ENCODE measurements around the gene SPG7.

DNA sequence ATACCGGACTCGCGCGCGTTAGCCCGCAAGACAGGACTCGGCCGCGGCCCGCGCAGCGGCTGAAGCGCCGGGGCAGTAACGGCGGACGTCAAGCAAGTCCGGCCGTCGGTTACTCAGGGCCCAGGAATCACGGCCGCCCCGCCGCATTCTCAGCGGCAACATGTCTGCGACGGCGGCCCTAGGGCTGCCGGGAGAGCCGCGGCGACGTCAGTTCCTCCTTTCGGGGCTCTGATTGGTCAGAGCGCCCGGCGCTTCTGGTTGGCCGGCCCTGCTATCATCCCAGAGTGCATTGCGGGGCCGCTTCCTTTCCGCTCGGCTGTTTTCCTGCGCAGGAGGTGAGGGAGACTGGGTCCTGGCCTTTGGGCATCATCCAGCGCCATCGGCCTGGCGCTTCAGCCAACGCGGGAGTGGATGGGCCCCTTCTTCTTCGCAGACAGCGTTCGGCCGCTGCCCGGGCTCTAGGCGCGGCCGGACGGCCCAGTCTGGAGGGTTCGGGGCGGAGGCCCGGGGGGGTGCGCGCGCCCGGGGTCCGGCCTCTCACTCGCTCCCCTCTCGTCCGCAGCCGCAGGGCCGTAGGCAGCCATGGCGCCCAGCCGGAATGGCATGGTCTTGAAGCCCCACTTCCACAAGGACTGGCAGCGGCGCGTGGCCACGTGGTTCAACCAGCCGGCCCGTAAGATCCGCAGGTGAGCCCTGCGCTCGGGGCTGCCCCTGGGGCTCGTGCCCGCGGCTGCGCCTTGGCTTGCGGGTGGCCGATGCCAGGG, 52.4 kb downstream of the SPG7 start, which contains the start of gene RPL13:
- no peak for TF ChIP-seq EZH2phosphoT487 (IDR thresholded peaks at IDR 0.05; ENCODE audit: low read depth, severe bottlenecking, unreplicated experiment)
- TF ChIP-seq, protein P1, sequence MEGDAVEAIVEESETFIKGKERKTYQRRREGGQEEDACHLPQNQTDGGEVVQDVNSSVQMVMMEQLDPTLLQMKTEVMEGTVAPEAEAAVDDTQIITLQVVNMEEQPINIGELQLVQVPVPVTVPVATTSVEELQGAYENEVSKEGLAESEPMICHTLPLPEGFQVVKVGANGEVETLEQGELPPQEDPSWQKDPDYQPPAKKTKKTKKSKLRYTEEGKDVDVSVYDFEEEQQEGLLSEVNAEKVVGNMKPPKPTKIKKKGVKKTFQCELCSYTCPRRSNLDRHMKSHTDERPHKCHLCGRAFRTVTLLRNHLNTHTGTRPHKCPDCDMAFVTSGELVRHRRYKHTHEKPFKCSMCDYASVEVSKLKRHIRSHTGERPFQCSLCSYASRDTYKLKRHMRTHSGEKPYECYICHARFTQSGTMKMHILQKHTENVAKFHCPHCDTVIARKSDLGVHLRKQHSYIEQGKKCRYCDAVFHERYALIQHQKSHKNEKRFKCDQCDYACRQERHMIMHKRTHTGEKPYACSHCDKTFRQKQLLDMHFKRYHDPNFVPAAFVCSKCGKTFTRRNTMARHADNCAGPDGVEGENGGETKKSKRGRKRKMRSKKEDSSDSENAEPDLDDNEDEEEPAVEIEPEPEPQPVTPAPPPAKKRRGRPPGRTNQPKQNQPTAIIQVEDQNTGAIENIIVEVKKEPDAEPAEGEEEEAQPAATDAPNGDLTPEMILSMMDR (IDR thresholded peaks at IDR 0.05; ENCODE audit: poor library complexity) = no peak
- TF ChIP-seq EZH2 (IDR thresholded peaks at IDR 0.05; ENCODE audit: borderline replicate concordance) = no peak

Data from hepatocyte (in vitro differentiated cells).